HEK293T (cell line): ENCODE results near the gene MGAT5B.

Source experiments
- ARNT ChIP-seq: fragments of 450-650 bp; IDR thresholded peaks from 2 replicates; pipeline ENCODE4 v1.6.1; 2017; ENCODE audit warnings: mild to moderate bottlenecking
- BHLHE40 ChIP-seq: fragments of 450-650 bp; IDR thresholded peaks from 2 replicates; pipeline ENCODE4 v1.6.1; 2016; ENCODE audit warnings: mild to moderate bottlenecking, moderate library complexity, borderline replicate concordance
- ELF4 ChIP-seq: fragments of 450-650 bp; IDR thresholded peaks from 2 replicates; pipeline ENCODE4 v1.6.1; 2017; ENCODE audit warnings: antibody characterized with exemption
- FOXM1 ChIP-seq: fragments of 450-650 bp; IDR thresholded peaks from 2 replicates; pipeline ENCODE4 v1.6.1; 2017; ENCODE audit warnings: mild to moderate bottlenecking, borderline replicate concordance
- NFRKB ChIP-seq: fragments of 450-650 bp; IDR thresholded peaks from 2 replicates; pipeline ENCODE4 v1.6.1; 2016; ENCODE audit warnings: mild to moderate bottlenecking, moderate library complexity
- SP1 ChIP-seq: fragments of 450-650 bp; IDR thresholded peaks from 2 replicates; pipeline ENCODE4 v1.6.1; 2017
- ZNF384 ChIP-seq: fragments of 450-650 bp; IDR thresholded peaks from 2 replicates; pipeline ENCODE4 v1.6.1; 2016
- TF ChIP-seq, protein P1 (sequence below): fragments of 450-650 bp; IDR thresholded peaks from 2 replicates; pipeline ENCODE4 v1.6.1; 2016

DNA sequence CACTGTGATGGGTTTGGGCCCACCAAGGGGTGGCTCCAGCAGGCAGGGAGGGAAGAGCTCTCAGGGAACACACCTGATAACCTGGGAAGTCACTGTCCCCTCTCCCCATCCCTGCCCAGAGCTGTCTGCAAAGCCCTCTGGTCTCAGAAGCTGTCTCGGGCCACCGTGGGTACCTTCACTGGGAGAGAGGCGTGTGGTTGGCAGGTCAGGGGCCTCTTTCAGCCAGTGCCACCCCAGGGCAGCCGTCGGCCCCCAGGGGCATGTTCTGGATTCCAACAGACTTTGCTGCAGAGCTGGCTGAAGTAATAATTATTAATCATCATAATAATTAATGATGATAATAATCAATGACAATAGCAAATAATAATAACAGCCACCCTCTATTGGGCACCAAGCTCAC, 21.1 kb downstream of the MGAT5B start:
- TF ChIP-seq ELF4 (no peak), SP1 (no peak), ARNT (no peak), FOXM1 (no peak), NFRKB (no peak), ZNF384 (no peak), BHLHE40 (no peak)
- TF ChIP-seq, protein P1, sequence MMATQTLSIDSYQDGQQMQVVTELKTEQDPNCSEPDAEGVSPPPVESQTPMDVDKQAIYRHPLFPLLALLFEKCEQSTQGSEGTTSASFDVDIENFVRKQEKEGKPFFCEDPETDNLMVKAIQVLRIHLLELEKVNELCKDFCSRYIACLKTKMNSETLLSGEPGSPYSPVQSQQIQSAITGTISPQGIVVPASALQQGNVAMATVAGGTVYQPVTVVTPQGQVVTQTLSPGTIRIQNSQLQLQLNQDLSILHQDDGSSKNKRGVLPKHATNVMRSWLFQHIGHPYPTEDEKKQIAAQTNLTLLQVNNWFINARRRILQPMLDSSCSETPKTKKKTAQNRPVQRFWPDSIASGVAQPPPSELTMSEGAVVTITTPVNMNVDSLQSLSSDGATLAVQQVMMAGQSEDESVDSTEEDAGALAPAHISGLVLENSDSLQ = no peak
